NCI-H82 treated with DMSO at 0.1 percent for 48 hours (cell line): ENCODE results near the gene FGF12.
A peak's percentile ranks its signal among the peaks of the same experiment; 100 is the strongest.
"Not testable (repeated sequence)": the region's sequence is repeated elsewhere in the genome, so short reads cannot be mapped to it uniquely, and the experiment has no call there.

Experiments used
- DNase-seq: peaks from one replicate; lab custom pipeline; 2025; ENCODE audit not compliant: unreplicated experiment; lab: John Stamatoyannopoulos, UW

Gene FGF12

DNA sequence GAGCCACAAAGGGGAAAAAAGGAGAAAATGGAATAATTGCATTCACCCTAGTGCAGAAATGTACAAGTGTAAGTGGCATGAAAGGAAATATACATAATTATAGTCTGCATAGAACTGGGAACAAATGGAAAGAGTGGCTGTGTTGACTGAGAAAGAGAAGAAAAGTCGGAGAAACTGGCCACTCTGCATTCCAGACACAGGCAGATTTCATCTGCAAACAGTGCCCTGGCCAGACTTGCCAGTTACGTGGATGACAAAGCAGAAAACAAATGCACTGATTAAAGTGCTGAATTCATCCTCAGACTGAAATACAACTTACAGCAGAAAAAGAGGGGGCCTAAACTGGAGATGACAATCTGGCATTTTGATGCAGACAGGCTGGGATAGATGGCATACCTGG is 129.8 kb downstream of the FGF12 start:
- no peak for DNase-seq

DNA sequence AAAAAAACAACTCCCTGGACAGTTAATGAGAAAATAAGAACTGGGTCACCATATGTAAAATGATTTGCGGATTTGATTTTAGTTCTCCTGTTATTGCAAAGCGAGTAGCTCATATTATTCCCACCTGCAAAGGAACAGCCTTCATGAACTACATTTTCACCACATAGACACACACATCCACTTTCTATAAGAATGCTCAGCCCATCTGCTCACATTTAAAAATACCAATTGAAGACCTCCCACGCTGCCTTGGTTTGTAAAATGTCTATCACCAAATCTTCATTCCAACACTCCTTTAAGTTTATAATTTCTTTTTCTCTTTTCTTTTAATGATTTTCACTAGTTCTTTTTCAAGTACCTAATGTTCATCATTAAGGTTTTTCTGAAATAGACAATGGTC is 148.6 kb downstream of the FGF12 start:
- DNase-seq, result no peak

DNA sequence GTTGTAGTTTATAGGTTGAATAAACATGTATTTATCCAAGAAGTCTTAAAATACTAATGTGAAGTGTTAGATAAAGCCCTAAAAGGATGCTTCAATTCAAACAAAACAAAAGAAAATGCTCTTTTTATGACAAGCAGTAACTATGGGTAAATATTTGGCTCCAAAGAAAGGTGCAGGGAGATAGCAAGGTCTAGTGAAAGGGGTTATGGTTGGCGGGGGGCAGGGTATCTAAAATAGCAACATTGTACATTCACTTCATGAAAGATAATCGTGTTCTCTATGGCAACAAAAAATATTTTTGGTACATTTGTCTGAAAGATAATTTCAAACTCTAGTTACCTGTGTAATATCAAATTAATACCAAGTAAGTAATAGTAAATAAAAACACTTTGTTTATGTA is 149.5 kb downstream of the FGF12 start:
- DNase-seq, result no peak

DNA sequence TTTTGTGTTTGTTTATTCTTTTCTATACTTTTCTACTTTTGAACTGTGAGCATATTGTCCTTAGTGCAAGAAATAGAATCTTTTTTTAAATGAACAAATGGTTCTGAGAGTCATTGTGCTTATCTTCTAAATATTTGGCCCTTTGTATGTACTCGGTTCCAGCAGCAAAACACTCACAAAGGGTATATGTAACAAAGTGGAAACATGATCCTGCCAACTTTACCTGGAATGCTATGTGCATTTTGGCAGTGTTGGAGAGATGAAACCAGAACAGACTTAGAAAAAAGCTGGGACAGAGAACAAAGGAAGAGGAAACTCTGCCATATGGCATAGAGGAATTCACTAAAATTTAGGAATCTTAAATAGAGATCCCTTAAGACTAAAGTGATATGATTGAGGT is 150.1 kb downstream of the FGF12 start:
- no peak for DNase-seq

DNA sequence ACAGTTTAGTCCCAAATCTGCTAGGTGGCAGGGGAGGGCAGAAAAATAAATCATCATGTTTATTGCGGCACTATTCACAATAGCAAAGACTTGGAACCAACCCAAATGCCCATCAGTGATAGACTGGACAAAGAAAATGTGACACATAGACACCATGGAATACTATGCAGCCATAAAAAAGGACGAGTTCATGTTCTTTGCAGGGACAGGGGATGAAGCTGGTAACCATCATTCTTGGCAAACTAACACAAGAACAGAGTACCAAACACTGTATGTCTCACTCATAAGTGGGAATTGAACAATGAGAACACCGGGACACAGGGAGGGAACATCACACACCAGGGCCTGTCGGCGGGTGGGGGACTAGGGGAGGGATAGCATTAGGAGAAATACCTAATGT is 150.6 kb downstream of the FGF12 start:
- DNase-seq, result not testable (repeated sequence)

DNA sequence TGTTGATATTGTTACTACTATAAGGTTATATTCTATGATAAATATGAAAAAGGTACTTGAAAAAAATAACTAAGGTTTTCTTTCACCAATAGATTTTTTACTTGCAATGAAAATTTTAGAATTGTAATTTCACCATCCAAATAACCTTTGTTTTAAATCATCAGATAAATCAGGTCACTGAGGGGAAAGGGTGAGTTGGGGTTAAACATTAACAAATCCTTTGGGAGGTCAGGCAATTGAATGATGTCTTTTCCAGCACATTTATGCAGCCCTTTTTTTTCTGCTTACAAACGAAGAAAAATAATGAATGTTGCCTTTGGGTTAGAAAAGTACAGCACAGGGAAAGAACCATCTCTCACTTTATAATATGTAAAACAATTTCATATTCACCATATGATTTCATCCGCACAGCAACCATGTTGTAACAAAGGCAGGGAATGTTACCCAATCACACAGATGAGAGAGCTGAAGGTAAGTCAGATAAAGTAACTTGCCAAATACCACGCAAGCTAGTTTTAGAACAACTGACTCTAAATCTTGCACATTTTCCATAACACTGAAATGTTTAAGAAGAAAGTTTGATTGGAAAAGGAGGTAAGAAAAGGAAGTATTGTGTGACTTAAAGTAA is 151.3 kb downstream of the FGF12 start:
- DNase-seq, result no peak

DNA sequence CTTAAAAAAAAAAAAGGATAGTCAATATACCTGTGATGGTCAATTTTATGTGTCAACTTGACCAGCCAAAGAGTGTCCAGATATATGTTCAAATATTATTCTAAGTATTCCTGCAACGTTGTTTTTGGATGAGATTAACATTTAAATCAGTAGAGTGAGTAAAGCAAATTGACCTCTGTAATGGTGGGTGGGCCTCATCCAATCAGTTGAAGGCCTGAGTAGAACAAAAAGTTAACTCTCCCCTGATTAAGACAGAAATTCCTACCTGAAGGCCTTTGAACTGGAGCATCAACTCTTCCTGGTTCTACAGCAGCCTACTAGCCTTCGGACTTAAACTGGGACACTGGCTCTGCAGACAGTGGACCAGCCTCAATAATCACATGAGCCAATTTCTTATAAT is 154.1 kb downstream of the FGF12 start:
- no peak for DNase-seq

DNA sequence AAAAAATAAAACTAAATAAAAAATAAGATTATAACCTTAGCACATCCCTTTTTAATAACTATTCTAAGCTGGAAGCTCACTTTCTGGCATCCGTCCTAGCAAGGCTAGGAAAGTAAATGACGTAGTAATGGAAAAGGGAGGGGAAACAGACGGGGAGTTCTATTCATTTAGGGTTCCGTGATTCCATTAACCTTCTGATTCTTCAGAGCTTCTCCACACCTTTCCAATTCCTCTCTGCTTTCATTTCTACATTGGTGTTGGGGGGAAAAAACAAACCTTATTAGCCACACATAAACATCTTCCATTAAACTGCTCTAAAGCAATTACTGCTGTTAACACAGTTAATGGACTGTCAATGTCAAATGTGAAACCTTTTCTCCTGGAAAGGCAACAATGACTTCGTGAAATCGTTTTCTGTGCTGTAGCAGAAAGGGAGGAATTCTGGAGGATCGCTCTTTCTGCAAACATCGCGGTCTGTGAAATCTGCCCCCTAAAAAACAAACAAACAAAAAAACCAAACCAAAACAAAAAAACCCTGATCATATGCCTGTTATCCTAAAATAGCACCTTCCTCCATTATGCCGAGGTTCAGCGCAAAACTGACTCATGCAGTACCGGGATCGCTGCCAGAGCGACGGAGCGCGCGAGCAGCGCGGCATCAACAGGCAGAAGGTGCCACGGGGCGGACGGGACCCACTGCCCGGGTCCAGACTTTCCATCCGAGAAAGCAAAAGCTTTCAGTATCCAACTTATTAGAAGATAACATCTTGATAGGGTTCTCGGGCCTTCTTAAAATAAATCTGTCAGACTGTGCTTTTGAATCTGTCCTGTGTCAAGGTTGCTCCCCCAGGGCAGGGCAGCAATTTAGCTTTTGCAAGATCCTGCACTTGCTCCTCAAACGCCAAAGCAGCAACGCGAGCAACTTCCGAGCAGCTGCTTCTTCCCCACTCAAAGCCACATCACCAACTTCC is 156.2 kb downstream of the FGF12 start:
- DNase-seq, result no peak

DNA sequence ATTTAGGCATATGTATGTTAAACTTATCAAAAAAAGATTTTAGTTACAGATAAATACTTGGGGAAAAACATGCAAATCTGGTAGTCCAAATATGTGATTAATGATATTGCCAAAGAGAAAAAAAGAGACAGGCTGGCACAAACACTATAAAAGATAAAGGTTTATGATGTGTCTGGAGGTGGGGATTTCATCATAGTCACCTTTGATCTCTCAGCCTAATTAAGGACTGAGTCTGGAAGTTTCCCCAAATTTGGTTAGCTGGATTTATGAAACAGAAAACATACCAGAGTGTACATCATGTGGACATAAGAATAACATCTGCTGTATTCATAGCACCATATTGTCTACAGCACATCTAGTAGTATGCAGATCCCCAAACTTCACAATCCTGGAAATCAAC is 157.0 kb downstream of the FGF12 start:
- DNase-seq, result no peak

DNA sequence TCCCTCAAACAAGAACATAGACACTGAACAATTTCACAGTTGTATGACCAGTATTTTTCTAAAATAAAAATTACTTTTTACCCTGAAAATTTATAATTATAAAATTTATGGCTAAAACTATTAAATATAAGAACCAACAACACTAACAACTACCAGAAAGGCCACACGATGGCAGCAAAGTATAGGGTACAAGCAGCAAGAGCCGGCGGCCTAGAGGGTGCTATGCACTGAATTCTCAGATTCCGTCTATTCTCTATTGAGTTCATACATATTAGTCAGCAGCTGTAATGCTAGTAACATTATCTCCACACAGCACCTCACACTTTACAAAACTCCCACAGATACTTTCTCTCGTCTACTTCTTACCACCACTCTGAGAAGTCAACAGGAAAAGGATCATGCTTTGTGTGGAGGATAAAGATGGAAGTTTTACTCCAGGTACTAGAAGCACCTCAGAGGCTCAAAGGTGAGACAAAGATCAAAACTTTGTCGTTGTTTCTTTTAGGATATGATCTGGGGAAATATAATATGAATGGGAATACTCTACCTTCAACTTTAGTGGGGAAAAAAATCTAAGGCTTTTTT is 160.5 kb downstream of the FGF12 start:
- DNase-seq, result peak; percentile 73

DNA sequence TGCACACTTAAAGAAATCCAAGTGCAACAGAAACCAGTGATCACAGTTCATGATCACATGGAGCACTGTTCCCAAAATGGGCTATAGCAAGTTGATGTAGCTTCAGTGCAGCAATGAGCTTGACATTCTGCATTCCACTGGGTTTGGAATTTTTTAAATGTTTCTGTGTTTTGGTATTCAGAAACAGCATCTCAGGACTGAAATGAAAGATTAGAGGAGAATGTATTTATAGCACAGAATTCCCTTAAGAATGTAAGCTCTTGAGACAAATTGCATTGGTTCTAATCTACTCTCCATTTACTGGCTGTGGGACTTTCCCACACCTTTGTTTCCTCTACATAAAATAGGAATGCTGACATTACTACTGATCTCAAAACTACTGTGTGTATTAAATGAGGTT is 162.7 kb downstream of the FGF12 start:
- no peak for DNase-seq

DNA sequence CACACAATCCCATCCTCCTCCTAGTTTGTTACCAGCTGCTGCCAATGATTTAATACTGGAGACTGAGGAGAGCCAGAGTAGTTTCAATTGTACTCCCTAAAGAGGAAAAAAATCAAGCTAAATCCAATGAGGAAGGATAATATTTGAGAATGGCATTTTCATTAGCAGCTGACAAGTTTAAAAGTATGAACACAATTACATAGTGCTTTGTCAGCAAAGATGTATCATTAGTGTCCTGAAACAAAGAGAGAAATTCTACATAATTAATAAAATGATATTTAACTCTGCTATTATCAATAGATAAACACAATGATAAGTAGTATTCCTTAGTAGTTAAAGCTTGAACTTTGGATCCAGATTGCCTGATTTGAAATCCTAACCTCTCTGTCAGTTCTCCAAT is 163.9 kb downstream of the FGF12 start:
- DNase-seq, result no peak

DNA sequence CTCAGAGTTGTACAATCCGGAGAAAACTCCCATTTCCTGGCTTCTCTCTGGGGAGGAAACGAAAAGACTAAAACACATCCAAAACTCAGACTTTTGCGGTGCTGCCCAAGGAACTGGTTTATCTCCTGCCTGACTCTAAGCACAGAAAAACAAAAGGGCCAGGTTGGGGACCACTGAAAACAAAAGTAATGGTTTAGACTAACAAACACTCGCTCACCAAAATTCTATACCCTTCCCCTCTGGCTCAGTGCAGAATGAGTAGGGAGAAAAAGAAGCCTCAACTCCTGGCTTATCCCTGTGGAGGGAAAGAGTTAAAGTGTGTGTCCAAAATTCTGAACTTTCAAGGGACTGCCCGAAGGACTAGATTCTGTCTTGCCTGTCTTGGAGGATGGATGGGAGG is 173.6 kb downstream of the FGF12 start:
- no peak for DNase-seq

DNA sequence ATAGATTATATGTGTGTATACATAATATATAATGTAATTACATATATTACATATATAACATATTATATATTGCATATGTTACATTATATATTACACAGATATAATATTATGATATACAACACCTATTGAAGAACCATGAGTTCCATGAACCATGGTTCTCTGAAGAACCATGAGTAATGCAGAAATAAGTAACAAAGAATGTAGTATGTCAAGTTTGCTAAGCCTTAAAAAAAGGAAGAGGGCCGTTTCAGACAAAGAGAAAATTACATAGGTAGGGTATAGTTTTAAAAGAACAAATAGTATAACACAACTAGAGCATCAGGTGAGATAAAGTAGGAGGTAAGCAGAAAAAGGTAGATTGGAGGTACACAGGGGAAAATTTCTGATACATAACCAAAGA is 177.0 kb downstream of the FGF12 start:
- no peak for DNase-seq

DNA sequence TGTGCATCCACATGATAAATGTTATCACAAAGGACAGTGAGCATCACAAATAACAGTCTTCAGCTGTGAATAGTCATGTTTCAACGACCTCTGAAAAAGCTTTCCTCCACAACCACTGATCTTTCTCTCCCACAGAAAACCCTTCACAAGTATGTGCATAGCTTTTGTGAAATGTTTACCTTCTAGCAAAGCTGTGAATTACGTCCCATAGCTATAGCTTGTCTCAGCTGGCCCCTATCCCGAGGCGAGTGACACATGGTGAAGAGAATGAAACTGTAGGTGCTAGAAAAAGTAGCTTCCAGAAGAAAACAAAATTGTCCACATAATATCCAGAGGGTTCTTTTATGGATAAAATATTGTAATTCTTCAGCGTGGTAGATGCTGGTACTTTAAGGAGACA is 182.0 kb downstream of the FGF12 start:
- DNase-seq, result no peak

DNA sequence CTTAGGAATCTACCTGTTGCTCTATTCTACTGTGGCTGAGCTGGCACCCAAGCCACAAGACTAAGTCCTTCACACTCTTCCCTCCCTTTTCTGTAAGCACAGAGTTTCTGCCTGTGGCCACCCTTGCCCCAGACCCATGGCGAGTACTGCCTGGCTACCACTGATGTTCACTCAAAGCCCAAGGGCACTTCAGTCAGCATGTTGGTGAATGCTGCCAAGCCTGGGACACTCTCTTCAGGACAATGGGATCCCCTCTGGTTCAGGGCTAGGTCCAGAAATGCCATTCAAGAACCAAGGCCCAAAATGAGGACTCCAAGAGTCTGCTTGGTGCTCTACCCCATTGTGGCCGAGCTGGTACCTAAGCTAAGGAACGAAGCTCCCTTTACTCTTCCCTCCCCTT is 184.2 kb downstream of the FGF12 start:
- DNase-seq, result no peak

DNA sequence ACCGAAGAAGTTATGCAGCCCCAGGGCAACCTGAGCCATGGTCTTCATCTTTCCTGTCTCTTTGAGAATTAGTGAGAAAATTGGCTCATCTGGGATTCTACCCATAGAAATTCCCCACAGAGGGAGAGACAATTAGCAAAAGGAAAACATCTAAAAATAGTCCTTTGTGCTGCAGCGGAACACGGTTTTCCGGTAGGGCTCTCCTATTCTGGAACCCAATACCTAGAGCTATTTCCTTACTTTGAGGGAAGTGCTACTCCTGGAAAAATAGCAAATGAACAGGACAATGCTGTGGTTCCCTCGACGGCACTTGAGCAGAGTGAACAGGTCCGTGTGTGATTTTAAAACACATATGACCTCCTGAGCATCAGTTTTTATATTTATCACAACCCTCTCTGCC is 210.5 kb downstream of the FGF12 start:
- no peak for DNase-seq

DNA sequence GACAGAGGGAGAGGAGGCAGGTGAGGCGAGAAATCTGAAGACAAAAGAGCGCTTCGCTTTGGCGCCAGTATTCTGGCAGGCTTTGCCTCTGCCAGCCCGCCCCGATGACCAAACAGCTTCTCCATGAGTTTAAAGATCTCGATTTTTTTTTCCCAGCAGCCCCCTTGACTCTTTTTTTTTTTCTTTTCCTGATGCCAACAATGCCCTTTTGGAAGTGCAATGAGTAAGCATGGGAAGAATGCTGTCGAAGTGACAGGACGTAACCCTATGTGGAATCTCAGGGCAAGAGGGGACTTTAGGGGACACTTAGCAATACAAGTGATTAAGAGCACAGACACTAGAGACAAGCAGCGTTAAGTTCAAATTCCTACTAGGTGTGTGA is 211.7 kb downstream of the FGF12 start:
- no peak for DNase-seq

DNA sequence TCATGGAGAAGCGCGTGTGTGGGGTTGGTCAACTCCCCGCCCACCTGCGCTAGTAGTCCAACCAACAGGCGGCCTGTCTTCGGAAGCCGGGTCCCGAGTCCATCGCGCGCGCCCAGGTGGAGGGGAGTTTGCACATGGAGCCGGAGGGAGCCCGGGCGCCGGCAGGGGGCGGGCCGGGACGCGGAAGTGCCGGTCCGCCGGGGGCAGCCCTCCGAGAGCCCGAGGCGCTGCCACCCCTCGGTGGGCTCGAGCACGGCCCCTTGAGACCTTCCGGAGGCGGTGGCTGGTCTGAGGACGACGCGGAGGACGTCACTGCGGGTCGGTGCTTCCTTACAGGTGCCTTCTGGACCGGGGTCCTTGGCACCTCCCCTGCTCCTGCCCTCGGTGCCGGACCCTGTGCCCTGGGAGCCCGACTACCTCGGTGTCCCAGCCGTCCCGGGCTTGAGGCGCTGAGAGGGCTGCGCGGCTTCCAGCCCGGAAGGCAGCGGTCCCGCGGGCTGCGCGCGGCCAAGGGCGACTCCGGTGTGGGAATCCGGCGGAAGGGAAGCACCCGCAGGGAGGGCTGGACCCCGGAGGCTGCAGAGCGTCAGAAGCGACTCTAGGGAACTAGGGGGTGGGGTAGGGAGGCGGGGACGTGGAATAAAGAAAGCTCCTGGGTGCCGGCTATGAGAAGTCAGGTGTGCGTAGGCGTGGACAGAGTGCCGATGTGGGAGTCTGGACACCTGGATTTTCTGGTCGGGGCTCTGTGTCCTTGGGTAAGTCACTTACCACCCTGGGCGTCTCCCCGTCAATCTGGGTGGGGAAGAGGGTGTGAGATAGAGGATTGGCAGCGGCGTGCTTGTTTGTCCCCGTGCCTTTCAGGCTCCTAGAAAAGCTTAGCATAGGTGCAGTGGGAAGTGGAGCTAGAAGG is 212.3 kb downstream of the FGF12 start:
- DNase-seq, result peak; percentile 28

DNA sequence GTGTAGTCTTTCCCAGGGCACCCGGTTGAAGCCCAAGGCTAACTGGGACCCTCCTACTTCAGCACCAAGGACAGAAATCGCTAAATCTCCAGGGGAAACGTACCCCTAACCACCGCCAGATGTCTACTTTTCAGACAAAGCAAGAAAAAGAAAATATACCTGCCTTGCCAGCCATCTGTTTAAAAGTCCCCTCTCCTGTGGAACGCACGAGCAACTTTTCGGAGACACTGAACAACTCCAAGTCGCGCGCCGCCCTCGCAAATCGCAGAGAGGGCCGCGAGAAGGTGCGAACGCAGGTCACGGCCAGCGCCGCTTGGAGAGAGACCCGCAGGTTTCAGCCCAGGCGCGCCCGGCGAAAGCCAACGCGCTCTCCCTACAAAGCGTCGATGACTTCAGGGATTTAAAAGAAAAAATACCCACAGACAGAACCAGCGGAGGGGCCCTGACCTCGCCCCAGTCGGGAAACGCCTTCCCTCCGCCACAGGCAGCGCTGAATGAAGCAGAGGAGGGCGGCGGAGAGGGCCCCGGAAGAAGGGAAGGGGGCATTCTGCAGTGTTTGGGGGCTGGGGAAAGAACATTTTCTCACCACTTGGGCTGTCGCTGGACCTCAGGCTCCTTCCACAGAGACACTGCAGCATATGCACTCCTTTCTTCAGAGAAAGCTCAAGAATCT is 213.1 kb downstream of the FGF12 start:
- DNase-seq, result no peak

DNA sequence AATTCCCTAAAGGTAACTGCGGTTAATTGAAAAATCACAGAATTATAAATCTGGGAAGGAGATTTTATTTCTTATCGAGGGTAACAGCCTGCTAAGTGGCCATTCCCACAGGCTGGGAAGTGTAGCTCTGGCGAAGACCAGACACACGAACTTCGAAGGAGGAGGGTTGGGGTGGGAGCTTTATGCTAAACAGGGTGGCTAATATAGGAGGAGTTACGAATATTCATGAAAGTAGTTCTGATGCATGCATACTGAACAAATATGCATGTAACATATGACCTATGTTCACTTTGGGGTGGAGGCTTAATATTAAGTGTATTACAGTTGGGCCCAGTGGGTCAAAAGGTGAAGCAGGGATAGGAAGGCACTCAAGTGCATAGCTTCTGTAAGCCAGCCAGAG is 221.6 kb downstream of the FGF12 start:
- DNase-seq, result no peak
